Hippocampal formation (tissue), 2 donors: ENCODE measurements around the gene CCDC33.

Source experiments
- DNase-seq, 2 donors: peaks; one replicate each; lab custom pipeline; 2025; lab: John Stamatoyannopoulos, UW

Gene CCDC33

DNA sequence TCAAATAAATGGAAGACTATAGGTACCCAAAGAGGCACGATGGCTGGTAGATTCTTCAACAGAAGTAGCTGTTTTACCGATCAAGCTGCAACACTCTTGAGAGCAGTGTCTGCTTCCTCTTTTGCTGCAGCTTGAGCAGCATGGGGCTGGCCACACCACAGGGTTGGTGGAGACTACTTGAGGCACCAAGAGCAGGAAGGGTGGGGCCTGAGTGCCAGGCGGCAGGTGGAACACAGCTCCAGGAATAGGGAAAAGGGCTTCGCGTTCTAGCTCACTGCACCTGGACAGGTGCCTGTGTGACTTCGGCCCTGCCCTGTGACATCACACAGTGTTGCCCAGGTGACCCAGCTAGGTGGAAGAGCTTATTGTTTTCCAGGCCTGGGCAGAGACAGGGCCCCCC, at the start of gene CCDC33:
CCDC33 (plus strand) TSS at position 365 of the 400 bp plus-strand sequence. CDS start 394 bp downstream, outside the sequence.
- DNase-seq: no peak

DNA sequence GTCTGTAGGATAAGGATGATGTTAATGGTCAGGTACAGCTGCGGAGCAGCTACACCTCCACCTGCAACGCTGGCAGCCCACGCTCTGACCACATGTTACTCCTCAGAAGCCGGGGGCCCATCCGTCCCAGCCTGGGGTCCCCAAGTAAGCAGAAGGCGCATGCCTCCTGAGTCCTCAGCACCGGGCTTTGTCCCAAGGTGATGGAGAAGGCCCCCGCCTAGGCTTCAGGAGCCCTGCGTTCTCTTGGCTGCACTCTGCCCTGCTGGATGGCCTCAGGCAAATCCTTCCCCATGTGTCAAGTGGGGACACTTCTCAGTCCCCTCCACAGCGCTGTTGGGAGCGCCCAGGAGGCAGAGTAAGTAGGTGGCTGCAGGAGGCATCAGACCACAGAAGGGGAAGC, 47.9 kb upstream of the CCDC33 start:
- no peak for DNase-seq

DNA sequence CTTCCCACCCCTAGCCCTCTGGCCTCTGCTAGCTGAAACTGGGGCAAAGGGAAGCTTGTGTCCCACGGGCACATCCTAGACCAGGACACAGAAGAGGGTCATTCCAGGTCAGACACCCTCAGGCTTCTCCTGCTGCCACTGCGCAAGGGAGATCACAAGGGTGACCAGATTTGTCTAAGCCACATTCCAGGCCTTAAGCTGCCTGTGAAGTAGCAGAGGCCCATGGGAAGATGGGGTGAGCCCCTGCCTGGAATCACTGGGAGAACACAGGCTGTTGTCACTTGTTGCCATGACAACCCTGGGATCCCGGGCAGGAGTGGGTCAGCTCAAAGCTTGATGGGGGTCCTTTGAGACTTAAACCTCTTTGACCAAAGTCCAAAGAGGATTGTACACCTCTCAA, 44.3 kb upstream of the CCDC33 start:
- no peak for DNase-seq

DNA sequence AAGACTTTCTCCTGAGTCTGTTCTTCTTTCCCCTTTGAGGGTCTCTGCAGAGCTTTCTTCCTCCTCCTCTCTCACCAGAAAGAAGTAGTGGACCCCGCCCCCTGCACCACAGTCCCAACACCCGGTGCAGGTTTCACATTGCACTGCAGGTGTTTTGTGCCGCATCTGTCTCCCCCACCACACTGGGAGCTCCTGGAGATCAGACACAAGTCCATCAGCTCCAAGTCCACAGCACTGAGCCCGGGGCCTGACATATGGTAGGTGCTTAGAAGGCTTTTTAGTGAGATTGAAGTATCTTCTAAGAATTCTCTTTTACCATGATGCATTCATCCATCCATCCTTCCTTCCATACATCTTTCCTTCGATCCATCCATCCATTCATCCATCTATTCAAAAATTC, 43.4 kb upstream of the CCDC33 start:
- DNase-seq: no peak

DNA sequence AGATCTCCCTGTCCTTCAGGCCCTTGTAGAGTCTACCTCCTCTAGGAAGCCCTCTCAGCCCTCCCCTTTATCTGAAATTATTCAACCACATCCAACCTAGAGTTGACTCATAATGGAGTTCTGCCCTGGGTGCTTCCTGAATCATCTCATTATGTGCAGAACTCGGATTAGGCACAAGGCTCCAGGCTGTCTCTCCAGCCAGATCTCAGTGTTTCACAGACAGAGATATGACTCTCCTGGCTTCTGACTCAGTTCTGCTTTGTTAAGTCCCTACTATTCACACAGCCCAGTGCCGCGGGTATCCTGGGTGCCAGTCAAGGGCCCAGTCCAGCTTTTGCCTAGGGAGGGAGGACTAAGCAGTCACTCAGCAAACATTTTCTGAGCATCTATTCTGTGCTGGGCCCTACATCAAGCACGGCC, 42.8 kb upstream of the CCDC33 start:
- no peak for DNase-seq

DNA sequence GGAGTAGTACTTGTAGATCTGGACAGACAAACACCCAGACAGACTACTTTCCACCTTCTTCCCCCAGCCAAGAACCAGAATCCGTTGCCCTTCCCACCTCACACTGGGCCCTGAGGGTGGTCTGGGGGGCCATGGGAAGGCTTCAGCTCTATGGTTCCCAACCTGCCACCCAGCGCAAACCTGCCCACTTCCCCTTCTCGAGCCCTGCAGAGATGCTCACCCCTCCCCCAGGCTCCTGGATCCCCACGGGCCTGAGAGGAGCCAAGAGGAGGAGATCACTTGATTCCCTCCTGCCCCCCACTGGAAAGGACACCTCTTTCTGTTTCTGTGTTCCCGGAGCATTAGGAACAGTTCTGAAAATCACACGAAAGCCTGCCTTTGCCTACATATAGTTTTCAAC, 42.2 kb upstream of the CCDC33 start:
- no peak for DNase-seq

DNA sequence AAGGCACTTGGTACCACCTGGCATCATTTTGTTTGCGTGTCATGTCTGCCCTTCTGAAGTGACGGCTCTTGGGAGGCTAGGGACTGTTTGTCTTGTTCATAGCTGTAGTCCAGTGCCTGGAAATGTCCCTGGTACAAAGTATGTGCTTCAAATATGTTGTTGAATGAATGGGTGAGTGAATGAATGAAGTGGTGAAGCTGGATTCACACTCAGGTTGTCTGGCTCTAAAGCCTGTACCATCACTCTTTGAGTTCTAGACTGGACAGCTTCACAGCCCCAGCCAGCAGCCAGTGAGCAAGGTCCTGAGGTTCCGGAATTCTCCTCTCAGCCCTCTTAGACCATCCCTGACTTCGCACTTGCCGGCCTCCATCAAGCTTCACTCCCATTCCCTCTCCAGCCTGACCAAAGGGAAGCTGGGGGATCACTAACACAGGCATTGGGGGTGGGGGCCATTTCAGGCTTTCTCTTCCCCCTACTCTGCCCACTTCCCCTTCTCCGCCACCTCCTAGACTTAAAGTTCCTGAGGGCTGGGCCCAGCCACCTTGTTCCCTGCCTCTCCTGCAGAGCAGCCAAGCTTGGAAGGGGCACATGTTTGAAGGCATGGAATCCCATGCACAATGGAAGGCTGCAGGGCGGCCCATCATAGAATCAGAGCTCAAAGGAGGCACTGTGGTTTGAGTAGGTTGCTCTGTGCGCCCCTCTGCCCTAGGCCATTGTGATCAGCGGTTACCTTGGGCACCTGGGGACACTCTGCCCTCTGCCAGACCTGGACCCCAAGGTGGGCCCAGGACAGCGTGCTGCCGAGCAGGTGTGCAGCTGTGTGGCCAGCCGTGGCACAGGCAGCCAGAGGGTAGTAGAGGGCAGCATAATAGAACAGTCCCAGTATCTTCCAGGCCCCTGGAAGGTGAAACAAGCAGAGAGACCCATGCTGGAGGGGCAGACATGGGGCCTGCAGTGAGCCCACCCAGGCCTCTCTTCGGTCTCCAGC, 41.3 kb upstream of the CCDC33 start:
- no peak for DNase-seq

DNA sequence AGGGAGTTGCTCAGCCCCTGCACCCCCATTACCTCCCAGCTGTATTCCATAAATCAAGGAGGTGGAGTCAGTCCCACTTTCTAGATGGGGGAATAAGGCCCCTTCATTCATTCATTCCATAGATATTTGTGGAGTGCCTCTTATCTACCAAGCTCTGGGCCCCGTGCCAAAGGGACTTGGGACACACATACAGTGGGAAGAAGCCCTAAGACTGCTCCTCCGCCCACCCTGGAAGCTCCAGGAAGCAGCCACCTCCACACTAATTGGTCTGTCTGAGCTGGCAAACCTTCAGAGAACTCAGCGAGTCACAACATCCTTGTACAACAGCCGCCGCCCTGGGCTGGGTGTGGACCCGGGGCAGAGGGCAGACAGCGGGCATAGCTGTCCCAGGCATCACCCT, 40.0 kb upstream of the CCDC33 start:
- no peak for DNase-seq

DNA sequence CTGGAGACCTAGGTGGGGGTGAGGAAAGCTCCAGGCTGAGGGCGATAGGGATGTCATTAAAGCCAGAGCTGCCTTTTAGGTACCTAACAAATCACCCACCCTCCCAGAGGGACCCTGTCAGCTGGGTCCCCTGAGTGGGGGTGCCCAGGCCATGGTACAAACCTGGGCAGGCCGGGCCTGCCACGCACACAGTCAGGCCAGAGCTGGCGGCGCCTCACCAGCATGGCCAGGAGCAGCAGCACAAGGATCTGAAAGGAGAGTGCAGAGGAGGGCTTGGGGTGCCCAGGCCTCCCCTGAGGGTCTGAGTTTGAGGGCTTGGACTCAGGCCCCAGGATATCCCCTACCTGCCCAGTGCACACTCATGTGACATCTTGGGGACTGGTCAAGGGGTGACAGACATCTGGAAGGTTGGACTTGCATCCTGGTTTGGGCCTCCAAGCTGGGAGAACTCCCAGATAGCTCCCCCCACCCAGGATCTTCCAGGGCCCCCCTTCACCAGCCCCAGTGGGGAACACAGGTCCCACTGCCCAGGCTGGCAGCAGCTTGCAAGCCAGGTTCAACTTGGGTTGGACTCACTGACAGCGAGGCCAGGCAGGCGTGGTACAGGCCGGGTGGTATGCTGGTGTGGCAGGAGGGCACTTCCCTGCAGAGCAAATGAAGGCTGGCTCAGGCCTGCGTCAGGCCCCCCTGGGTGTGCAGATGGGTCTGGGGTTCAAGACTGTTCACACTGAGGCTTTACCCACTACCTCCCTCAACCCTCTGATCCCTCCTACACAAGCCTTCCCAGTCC, 38.8 kb upstream of the CCDC33 start:
- no peak for DNase-seq

DNA sequence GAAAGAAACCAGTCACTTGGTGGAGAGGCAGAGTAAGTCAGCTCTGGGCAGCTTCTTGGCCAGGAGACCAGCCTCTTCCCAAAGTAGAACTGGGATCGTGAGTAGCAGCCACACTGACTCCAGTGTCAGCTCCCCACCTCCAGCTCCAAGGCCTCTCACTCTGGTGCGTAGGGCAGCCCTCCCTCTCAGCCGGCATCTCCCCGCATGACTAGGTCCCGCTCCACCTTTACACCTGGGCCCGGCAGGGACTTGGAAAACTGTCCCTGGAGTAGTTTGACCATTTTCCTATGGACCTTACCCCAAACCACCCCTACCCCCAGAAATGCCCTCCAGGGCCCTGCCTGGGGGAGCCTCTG, 36.9 kb upstream of the CCDC33 start:
- no peak for DNase-seq

DNA sequence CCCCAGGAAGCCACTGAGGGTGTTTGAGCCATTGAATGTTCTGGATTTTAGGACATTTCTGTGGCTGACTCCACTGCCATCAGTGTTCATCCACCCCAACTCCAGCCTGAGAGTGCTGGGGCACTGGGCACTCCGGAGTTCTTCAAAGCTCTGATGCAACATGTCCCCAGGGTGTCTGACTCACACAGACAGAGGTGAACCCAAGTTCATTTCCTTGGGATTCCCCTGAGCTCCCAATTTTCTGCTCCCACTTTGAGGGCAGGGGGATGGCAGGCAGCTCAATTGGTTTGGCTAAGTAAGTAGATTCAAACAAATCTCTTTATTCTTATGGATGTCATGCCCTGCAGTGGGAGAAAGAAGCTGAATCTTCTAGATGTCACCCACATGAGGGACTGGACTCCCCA, 35.7 kb upstream of the CCDC33 start:
- no peak for DNase-seq

DNA sequence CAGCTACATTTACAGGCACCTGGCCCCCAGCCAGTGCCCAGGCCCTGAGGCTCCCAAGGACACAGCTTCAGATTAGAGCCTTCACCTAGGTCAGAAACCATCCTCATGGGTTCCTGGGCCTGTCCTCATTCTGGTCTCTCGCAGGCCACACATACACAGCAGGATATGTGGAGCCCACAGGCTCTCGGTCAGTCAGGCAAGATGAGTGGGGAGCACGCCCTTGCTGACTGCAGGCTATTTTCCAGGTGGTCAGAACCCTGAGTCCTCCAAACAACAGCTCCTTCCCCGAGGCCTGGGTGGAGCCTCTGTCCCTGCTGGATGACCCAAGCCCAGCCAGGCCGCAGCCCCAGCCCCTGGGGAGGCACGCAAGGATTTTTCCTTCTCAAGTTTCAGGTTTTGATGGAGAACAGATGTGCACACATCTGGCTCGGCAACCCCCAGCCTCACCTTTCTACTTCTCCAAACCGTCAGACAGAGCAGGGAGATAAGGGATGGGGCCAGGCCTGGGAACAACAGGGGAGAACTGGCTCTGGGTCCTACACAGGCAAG, 35.2 kb upstream of the CCDC33 start:
- DNase-seq: no peak

DNA sequence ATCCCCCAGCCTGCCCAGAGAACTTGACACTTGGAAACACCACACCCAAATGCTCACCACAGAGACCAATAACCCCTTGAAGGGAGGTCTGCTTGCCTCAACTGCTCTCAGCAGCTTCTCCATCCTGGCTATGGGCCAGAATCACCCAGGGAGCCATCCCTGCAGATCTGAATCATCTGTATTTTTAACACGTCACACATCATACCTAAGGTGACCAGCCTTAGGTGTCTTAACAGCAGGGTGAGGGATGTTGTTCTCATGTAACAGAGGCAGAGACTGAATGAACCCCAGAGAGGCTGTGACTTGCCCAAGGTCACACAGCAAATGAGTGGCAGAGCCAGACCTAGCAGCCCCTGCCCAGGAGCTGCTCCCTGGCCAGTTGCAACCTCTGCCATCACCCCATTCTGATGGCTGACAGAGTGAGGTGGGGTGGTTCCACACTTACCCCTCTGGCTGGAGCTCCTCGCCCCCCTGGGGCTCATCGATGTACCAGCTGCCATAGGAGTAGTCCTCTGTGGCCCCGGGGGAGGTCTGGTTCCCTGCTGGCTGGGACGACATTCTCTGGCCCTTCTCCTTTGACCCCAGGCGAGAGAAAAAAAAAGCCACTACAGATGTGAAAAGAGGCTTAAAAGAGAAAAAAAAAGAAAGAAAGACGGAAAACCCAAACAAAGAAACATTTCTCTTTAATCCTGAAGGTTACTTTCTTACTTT, 34.3 kb upstream of the CCDC33 start:
- no peak for DNase-seq

DNA sequence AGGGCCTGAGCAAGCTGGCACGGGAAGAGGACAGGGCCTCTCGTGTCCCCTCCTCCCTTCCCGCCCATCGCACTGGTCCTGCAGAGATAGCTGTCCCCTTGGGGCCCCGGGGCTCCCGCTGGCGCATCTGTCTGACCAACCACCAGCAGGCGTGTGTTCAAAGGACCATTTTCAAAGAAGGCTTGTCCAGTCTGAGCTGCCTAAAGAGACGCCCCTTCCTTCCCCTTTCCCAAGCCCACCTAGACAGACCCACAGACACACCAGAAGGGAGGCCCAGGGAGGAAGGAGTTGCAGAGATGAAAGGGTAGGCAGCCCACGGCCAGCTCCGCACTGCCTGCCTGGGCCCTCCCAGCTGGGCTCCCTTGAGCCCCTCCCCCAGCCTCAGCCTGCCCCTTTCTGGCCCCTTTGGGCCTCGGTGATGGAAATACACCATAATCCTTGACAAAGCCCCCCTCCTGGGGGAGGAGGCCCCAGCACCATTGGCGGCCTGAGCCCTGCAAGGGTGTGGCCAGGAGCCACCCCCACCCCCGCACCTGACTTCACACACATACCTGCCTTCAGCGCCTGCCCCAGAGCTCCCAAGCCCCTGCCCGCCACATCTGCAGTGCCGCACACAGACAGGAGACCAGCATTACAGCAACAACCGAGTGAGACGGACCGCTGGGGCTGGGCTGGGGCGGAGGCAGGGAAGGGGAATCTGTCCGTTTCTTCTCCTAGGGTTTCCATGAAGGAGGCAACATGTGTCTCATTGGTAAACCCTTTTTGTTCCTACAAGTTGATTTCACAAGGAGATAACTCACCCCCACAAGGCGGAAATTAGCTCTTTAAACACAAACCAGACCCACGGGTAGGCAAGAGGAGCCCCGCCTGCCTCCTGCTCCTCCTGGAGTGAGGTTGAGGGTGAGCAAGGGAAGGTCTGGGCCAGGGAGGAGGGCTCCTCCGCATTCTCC, 33.4 kb upstream of the CCDC33 start, which contains the start of gene STRA6:
STRA6 (minus strand) TSS at position 336 of the 950 bp plus-strand sequence. CDS start 520 bp downstream, outside the sequence.
- no peak for DNase-seq

DNA sequence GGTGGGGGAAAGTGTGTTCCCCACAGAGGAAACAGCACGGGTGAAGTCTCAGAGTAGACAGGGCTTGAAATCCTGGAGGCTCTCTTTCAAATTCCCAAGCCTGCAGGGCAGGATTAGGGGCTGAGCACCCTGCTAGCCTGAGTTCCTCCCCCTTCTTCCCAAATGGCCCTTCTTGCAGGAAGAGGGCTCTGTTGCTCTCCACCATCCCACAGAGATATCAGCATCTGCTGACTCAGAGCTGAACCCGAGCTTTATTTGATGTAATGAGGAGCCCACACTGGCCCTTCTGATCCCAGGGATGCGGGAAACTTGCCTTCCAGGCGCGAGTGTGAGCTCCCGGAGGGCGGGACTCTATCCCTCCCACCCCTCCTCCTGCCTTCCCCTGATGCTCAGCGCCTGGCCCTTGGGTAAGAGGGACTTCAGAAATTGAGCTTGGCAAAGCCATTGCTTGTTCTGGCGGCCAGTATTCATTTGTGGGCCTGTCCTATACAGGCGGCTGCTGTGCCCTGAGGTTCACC, 32.2 kb upstream of the CCDC33 start:
- no peak for DNase-seq

DNA sequence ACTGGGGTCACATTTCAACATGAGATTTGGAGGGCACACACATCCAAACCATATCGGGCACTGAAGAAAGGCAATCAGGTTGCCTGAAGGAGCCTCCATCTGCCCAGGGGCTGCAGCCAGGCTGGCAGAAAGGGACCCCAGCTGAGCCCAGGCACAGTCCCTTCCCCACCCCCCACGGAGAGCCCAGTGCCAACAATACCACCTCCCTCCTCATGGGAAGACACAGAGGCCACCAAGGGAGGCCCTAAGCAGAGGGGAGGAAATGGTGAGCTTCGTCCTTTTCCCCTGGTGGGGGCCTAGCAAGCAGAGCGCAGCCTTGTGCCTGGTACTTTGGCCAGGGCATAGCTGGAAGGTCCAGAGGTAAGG, 30.6 kb upstream of the CCDC33 start:
- no peak for DNase-seq

DNA sequence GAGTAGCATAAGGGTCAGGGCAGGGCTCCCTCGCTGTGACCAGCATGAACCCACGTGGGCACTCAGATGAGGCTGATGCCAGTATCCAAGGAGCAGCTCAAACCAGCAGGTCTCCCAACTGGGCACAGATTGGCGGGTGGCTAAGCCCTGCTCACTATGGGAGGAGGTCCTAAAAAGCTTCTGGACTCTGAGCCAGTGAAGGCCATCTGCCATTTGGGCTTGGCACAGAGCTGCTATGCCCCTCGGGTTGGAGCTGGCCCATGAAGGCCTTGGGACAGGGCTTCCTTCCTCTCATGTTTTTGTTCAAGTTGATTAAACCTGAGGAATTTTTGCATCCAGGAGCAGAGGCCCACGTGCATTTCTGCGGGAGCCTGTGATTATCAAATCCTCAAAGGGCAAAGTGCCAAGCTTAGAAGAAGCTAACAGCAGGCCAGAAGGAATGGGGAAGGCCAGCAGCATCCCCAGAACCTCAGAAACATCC, 29.3 kb upstream of the CCDC33 start:
- DNase-seq: no peak

DNA sequence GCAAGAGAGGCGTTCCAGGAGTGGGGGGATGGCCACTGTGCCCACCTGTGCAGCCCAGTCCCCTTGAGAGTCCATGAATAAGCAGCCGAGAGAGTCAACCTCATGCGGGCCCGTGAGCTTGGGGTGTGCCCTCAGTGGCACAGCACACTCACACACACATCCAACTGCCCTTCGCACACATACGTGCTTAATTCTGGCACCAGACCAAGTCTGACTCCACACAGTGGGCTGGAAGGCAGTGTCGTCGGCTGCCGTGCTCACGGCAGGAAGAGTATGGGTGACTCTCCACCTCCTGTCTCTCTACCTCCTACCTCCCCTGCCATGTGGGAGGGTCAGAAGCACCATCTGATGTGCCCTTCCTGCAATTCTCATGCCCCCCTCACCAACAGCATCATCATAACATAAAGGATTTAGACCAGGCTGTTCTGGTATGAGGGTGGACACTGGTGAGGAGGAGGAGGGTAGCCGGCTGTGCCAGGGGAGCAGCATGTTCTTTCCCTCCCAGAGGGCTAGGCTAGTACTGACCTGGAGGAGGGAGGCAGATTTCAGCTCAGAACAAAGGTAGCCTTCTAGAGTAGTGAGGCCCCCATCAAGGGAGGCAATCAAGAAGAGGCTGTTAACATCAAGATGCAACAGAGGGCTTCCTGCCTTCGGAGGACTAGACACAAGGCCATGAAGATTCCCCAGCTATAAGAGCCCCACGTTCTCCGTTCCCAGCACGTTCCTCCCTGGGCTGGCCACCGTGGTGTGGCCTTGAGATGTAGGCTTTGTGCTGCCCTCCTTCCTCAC, 28.3 kb upstream of the CCDC33 start:
- no peak for DNase-seq

DNA sequence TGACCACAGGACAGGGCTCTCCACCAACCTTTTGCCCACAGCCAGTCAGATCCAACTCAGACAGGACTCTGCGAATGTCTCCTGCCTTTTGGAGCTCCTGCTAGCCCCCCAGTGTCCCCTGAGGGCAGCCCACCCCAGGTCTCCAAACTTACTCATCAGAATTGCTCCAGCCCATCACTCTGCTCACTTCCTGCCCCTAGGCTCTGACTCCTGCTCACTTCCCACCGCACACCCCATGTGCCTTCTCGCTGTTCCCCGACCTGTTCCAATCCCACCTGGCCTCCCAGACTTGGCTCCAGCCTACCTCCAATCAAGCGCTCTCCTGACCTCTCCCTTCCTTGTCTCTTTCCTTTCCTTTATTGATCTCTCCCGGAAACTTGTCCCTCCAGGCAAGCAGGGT, 27.6 kb upstream of the CCDC33 start:
- DNase-seq: no peak
